ENCODE measurements around the gene ZNF697.
A peak's percentile ranks its signal among the peaks of the same experiment; 100 is the strongest.
"Not testable (repeated sequence)": the region's sequence is repeated elsewhere in the genome, so short reads cannot be mapped to it uniquely, and the experiment has no call there.

Gene ZNF697

GRCh38 chr1:119595168-119595567 is 52.9 kb downstream of the ZNF697 start:
- H3K27ac Mint-ChIP-seq: no peak overlapping the region
- H3K27me3 Mint-ChIP-seq: no peaks in the 10 kb centered on the region
- intact Hi-C loops (cut with micrococcal nuclease): no loop called here
- H3K4me3 Mint-ChIP-seq: no peak overlapping the region
- peaks cover 12% of the 10 kb centered on the region for H3K36me3 Mint-ChIP-seq (ENCODE audit: low read depth)
- H3K4me1 Mint-ChIP-seq (ENCODE audit: low read depth): peaks cover 29% of the 10 kb centered on the region
- peaks cover 27% of the 10 kb centered on the region for H3K9me3 Mint-ChIP-seq

- intact Hi-C loops (cut with micrococcal nuclease): no loop called here
- no peak overlapping the region for H3K4me3 Mint-ChIP-seq
- H3K27ac Mint-ChIP-seq: no peak overlapping the region
- no peaks in the 10 kb centered on the region for H3K27me3 Mint-ChIP-seq
- H3K36me3 Mint-ChIP-seq (ENCODE audit: low read depth): peaks cover 12% of the 10 kb centered on the region
- peaks cover 30% of the 10 kb centered on the region for H3K4me1 Mint-ChIP-seq (ENCODE audit: low read depth)
- H3K9me3 Mint-ChIP-seq: peaks cover 27% of the 10 kb centered on the region
Measured at GRCh38 chr1:119594376-119594775, 53.7 kb downstream of the ZNF697 start.

GRCh38 chr1:119593805-119594204 is 54.3 kb downstream of the ZNF697 start:
- H3K27ac Mint-ChIP-seq: no peak overlapping the region
- no peak overlapping the region for H3K4me3 Mint-ChIP-seq
- intact Hi-C loops (cut with micrococcal nuclease): no loop called here
- peaks cover 27% of the 10 kb centered on the region for H3K9me3 Mint-ChIP-seq
- H3K4me1 Mint-ChIP-seq (ENCODE audit: low read depth): peaks cover 31% of the 10 kb centered on the region
- H3K27me3 Mint-ChIP-seq: no peaks in the 10 kb centered on the region
- H3K36me3 Mint-ChIP-seq (ENCODE audit: low read depth): peaks cover 12% of the 10 kb centered on the region

- Mint-ChIP-seq H3K9me3 (peaks cover 27% of the 10 kb centered on the region), H3K27me3 (no peaks in the 10 kb centered on the region), H3K4me1 (ENCODE audit: low read depth) (peaks cover 58% of the 10 kb centered on the region), H3K4me3 (no peak overlapping the region), H3K27ac (peak overlapping the region; percentile 62), H3K36me3 (ENCODE audit: low read depth) (peaks cover 7% of the 10 kb centered on the region)
- intact Hi-C loops (cut with micrococcal nuclease): no loop called here
Measured at GRCh38 chr1:119590393-119590792, 57.7 kb downstream of the ZNF697 start.

DNA sequence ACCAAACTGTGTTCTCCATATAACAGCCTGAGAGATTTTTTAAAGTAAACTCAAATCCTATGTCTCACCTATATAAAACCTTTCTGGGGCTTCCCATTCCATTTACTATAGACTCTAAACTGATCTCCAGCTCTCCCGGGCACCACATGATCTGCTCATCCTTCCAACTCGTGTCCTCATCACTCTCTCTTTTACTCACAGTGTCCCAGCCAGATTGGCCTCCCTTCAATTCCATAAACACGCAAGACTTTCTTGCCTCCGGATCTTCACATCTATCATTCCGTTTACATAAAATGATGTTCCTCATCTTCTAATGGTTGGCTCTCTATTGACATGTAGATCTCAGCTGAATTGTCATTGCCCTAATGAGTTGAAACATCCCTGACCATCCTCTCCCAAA is 59.4 kb downstream of the ZNF697 start:
- Mint-ChIP-seq H3K4me3 (no peak overlapping the region), H3K4me1 (ENCODE audit: low read depth) (peaks cover 73% of the 10 kb centered on the region), H3K9me3 (peaks cover 10% of the 10 kb centered on the region), H3K27me3 (no peaks in the 10 kb centered on the region), H3K27ac (no peak overlapping the region), H3K36me3 (ENCODE audit: low read depth) (peaks cover 4% of the 10 kb centered on the region)
- intact Hi-C loops (cut with micrococcal nuclease): no loop called here

GRCh38 chr1:119587341-119587740 is 60.7 kb downstream of the ZNF697 start:
- H3K27ac Mint-ChIP-seq: peak overlapping the region; percentile 73
- H3K27me3 Mint-ChIP-seq: no peaks in the 10 kb centered on the region
- no peaks in the 10 kb centered on the region for H3K9me3 Mint-ChIP-seq
- no peaks in the 10 kb centered on the region for H3K36me3 Mint-ChIP-seq (ENCODE audit: low read depth)
- peaks cover 76% of the 10 kb centered on the region for H3K4me1 Mint-ChIP-seq (ENCODE audit: low read depth)
- H3K4me3 Mint-ChIP-seq: no peak overlapping the region
- intact Hi-C loops (cut with micrococcal nuclease): no loop called here

GRCh38 chr1:119585801-119586200 is 62.3 kb downstream of the ZNF697 start:
- H3K27ac Mint-ChIP-seq: peak overlapping the region; percentile 73
- H3K27me3 Mint-ChIP-seq; H3K36me3 Mint-ChIP-seq (ENCODE audit: low read depth); intact Hi-C loops (cut with micrococcal nuclease); H3K9me3 Mint-ChIP-seq; H3K4me3 Mint-ChIP-seq: not testable (repeated sequence)
- peaks cover 68% of the 10 kb centered on the region for H3K4me1 Mint-ChIP-seq (ENCODE audit: low read depth)

DNA sequence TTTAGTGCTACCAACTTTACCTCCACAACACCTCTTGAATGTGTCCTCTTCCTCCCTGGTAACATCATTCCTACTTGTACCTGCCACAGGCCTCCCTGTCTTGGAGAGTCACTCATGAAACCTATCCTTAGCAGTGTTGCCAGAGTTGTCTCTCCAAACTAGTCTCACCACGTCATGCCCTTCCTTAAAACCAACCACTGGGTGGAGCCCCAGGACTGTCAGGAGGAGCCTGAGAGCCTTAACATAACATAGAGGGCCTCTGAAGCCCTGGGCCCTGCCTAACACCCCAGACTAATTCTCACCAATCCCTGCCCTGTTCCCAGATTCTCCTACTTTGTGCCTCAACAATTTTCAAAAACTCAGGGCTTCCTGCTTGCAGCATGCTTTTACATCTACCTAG is 65.3 kb downstream of the ZNF697 start:
- intact Hi-C loops (cut with micrococcal nuclease): loop anchor here (1.0 to 5.0 kb wide), 3 partner anchors 26 to 92 kb away; no protein-coding TSS in a partner anchor
- Mint-ChIP-seq H3K4me3 (no peak overlapping the region), H3K36me3 (ENCODE audit: low read depth) (no peaks in the 10 kb centered on the region), H3K9me3 (no peaks in the 10 kb centered on the region), H3K27me3 (no peaks in the 10 kb centered on the region), H3K4me1 (ENCODE audit: low read depth) (peaks cover 63% of the 10 kb centered on the region), H3K27ac (peak overlapping the region; percentile 4)

- H3K9me3 Mint-ChIP-seq; H3K27ac Mint-ChIP-seq; H3K27me3 Mint-ChIP-seq; H3K36me3 Mint-ChIP-seq (ENCODE audit: low read depth); H3K4me3 Mint-ChIP-seq: not testable (repeated sequence)
- intact Hi-C loops (cut with micrococcal nuclease): loop anchor here (5.0 kb wide), 1 partner anchor 34 kb away; no protein-coding TSS in a partner anchor
- peaks cover 55% of the 10 kb centered on the region for H3K4me1 Mint-ChIP-seq (ENCODE audit: low read depth)
Measured at GRCh38 chr1:119581076-119581475, 67.0 kb downstream of the ZNF697 start.

GRCh38 chr1:119573886-119574285 is 74.2 kb downstream of the ZNF697 start:
- Mint-ChIP-seq H3K27ac (no peak overlapping the region), H3K27me3 (no peaks in the 10 kb centered on the region), H3K4me1 (ENCODE audit: low read depth) (peaks cover 60% of the 10 kb centered on the region), H3K36me3 (ENCODE audit: low read depth) (no peaks in the 10 kb centered on the region), H3K4me3 (no peak overlapping the region), H3K9me3 (no peaks in the 10 kb centered on the region)
- intact Hi-C loops (cut with micrococcal nuclease): no loop called here

DNA sequence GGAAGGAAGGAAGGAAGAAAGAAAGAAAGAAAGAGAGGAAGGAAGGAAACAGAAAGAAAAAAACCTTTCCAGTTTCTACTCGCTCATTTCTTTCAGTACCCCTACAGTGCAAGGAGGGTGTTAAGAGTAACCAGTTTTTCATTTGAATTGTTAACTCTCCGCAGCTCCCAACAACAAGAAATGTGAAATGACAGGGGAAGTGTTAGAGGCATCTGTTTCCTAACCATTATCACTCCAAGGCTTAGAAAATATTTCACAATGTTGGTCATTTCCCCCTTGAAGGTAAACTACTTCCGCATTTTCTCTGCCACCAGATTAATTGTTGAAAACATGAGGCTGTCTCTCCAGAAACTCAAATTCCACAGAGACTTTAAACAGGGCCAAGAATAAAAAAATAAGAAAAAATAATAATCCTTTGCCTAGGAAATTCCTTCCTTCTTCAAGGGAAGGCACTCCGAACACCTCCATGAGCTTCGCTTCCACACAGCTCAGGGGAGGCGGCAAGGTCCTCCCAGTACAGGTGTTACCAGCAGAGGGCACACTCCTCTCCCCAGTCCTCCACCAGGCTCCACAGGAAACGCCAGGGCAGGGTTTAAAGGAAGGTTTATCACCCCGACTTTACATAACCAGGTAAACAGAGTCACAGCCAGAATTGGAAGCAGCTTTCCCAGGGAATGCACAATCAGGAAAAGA is 78.0 kb downstream of the ZNF697 start:
- H3K9me3 Mint-ChIP-seq; H3K27me3 Mint-ChIP-seq; intact Hi-C loops (cut with micrococcal nuclease); H3K36me3 Mint-ChIP-seq (ENCODE audit: low read depth): not testable (repeated sequence)
- Mint-ChIP-seq H3K27ac (peak overlapping the region; percentile 78), H3K4me3 (peak overlapping the region; percentile 27), H3K4me1 (ENCODE audit: low read depth) (peaks cover 73% of the 10 kb centered on the region)

Measured in dendritic cell treated with granulocyte-macrophage colony-stimulating factor and Interleukin-4, amounts not matched to agents 40 ng/mL and 50 ng/mL, for 4 days (primary cell).